ENCODE measurements around the gene DACT2.

Gene DACT2

GRCh38 chr6:168348186-168348585, 28.6 kb upstream of the DACT2 start:
- DNase-seq, result no peak

- no peak for DNase-seq
These were observed 28.0 kb upstream of the DACT2 start for GRCh38 chr6:168347615-168348014.

DNA sequence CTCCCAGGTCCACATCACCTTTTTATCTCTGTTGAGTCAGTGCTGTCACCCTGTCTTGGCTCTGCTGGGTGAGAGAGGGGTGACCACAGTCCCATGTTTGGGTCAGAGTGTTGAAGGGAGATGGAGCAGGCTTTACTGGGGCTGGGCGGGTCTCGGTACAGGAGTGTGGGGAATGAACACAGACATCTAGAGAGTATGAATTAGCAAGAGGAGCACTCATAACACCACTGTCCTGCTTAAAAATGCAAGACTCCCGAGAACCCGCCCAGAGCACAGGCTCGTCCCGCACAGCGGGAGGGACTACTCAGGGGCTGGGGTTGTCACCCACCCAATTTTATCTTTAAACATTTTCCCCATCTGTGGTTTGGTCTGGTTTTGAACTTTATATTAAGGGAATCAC, 27.5 kb upstream of the DACT2 start:
- DNase-seq, result no peak

DNA sequence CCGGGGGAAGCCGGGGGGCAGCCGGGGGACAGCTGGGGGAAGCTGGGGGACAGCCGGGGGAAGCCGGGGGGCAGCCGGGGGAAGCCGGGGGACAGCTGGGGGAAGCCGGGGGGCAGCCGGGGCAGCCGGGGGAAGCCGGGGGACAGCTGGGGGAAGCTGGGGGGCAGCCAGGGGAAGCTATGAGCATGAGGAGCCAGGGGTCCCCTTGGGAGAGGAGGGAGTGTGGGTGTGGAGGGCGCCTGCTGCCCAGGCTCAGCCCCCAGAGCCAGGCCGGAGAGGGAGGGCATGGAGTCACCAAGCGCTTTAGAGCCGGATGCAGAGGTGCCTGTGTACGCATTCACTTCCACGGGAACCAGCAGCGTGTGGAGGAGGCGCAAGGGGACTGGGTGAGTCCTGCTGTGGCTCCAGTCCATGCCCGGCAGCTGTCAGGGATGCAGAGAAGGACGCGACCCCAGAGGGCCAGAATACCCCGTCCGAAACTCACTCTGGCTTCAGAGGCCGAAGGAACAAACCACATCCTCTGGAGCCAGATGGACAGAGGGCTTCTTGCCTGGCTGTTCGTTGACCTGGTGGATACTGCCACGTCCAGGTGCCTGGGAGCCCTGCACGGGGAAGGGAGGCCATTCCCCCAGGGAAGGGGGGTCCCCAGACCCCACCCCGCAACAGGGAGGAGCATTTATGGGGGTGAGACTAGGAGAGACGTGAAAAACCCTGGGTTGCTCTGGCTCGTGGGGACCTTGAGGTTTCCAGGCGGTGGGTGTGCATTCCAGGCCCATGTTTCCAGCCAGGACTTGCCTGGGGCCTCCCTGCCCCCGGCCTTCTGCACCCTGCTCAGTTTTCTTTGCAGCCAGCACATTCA, 26.5 kb upstream of the DACT2 start:
- no peak for DNase-seq

GRCh38 chr6:168345266-168345665, 25.7 kb upstream of the DACT2 start:
- no peak for DNase-seq

- DNase-seq, result no peak
These were observed 24.8 kb upstream of the DACT2 start for GRCh38 chr6:168344338-168344737.

- no peak for DNase-seq
These were observed 23.9 kb upstream of the DACT2 start for GRCh38 chr6:168343239-168344150.

DNA sequence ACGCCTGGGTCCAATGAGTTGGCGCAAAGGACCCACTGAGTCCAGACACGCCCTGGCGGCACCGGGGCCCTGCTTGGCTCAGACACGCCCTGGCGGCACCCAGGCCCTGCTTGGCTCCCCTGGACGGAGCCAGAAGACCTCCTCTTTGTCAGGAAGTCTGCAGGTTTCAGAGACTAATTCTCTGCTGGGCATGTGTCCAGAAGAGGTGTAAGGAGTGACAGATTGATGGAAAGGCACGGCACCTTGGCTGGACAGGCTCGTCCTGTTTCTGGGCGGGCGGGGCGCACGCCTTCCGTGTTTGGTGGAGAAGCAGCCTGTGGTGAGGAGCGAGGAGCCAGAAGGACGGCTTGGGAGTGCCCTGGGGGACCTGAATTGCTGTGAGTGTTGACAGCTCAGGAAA, 23.1 kb upstream of the DACT2 start:
- no peak for DNase-seq

DNA sequence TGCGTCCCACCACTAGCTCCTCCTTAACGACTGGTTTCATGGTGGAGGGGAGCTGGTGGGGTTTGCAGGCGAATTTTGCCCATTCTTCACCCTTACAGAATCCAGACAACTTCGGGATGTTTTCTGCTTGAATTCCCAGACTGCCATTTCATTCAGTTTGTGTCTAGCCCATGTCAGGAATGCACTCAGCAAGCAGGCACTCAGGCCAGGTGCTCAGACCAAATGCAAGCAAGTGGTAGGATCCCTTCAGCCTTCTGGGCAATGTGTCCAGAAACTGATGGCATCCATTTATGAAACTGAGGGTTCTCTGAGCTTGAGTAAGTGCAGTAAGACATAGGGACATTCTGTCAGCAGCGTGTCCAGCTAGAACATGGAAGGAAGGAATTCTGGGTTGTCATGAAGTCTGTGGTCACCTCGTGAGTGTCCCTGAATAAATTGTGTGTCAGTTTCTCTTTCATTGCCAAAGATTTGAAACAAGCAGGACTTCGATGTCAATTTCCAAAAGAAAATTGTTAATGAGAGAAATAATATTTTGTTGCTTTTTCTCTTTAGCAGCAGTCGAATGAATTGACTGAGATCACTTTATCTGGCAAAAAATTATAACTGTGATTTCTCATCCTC, 21.8 kb upstream of the DACT2 start:
- DNase-seq, result no peak

GRCh38 chr6:168340819-168341218, 21.2 kb upstream of the DACT2 start:
- no peak for DNase-seq

- no peak for DNase-seq
These were observed 19.2 kb upstream of the DACT2 start for GRCh38 chr6:168338777-168339176.

DNA sequence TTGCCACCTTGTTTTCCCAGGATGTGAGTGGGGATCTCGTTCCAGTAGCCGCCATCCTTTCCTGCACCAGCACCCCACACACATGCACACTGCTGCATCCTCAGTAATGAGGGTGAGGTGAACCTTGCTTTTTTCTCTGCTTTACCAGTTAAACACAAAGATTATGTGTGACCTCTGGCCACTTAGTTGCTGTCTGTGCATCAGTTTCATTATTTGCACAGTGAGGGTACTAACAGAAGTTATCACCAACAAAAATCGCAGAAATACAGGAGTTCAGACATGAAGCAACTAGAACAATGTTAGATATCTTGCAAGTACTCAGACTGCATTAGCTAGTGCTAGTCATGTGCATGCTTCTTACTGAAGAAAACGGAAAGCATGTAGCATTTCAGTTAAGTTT, 17.4 kb upstream of the DACT2 start:
- DNase-seq, result no peak

DNA sequence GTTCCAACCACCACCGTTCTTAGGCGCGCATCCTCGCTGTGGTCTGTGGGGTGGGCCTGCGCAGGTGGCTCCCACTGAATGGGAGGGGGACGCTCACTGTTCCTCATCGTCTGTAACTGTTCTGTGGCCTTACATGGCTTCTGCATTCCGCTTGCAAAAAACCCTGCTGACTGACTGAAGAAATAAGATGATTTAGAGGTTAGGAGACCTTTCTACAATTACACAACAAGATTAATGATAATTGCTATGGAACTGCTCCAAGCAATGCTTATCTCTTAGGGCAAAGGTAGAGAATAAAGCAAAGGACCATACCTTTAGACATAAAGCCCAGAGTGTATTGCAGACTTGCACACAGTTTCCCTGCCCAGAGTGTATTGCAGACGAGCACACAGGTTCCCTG, 14.4 kb upstream of the DACT2 start:
- DNase-seq, result no peak

GRCh38 chr6:168333491-168333890, 13.9 kb upstream of the DACT2 start:
- DNase-seq, result no peak

- DNase-seq, result no peak
These were observed 13.5 kb upstream of the DACT2 start for GRCh38 chr6:168333039-168333438.

- no peak for DNase-seq
These were observed 12.4 kb upstream of the DACT2 start for GRCh38 chr6:168332020-168332419.

GRCh38 chr6:168331058-168331457, 11.5 kb upstream of the DACT2 start:
- no peak for DNase-seq

GRCh38 chr6:168330403-168330802, 10.8 kb upstream of the DACT2 start:
- no peak for DNase-seq

DNA sequence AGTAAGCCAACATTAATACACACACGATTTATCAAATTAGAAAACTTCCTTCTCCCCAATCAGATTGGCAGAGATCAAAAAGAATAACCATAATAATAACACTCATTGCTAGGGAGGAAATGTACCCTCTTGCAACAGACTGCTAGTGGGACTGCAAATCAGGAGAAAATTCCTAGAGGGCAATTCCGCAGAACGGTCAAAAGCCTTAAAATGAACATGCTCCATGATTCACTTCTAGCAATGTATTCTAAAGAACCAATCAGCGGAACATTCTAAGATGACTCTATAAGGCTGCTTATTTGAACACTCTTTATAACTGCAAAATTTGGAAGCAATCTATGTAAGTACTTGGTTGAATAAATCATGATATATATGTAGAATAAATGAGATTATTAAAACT, 8.5 kb upstream of the DACT2 start:
- DNase-seq, result no peak

DNA sequence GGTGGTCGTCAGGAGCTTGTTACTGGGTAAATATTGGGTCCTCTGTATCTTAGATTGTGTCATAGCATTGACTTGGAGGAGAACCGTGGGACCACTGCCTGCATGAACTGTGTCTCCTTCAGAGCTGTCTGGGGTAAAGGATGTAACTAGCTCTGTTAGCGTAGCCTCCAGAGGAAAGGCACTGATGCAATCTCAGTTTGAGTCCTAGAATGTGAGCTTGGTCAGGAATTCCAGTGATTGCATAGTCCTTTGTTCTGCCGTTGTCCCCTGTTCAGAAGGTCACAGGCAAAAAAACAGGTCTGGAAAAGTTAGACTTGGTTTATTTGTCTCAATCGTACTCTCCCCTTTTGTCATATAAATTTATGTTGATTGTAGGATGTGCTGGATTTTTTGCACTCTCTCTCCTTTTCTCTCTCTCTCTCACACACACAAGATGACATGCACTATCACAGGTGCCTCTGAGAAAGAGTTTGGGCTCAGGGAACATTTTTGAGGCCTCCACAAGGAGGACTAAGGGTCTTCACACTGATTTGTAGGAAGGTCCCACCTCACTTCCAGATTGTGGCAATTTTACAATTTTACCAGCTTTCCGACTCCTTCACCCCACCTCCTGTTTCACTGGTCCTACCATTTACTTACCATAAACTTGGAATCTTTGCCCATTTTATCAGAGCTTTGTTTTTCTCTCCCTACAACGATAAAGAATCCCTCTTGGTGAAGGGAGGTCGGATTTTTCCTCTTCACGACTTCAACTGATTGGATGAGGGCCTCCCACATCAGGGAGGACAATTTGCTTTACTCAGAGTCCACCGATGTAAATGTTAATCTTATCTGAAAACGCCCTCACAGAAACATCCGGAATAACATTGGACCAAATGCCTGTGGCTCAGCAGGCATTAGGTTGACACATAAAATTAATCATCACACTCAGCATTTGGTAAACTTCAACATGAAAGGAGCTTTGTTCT, 7.0 kb upstream of the DACT2 start:
- DNase-seq, result no peak

- DNase-seq, result no peak
These were observed 3.4 kb upstream of the DACT2 start for GRCh38 chr6:168322966-168323365.

DNA sequence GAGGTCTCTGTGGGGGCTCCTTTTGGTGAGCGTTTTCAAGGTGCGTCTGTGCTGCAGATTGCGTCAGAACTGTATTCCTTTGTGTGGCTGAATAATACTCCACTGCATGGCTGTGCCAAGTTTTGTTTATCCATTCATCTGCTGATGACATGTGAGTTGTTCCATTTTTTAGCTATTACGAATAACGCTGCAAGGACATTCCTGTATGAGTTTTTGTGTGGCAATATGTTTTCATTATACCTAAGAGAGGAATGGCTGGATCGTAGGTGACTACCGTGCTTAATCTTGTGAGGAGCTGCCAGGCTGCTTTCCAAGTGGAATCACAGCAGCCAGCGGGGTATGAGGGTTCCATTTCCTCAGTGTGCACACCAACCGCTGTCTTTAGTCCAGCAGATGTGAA, 1.1 kb upstream of the DACT2 start:
- no peak for DNase-seq
